IPS-15b (cell line): ENCODE measurements around the gene PCDHGA12.
"Not testable (repeated sequence)": the region's sequence is repeated elsewhere in the genome, so short reads cannot be mapped to it uniquely, and the experiment has no call there.

Experiments used
- H3K27me3 ChIP-seq: one replicate; pipeline ENCODE4 v1.6.1; 2013; ENCODE audit warnings: low read length; ENCODE audit not compliant: control insufficient read depth, insufficient read depth
- H3K36me3 ChIP-seq: one replicate; pipeline ENCODE4 v1.6.1; 2013; ENCODE audit warnings: low read length; ENCODE audit not compliant: control insufficient read depth, insufficient read depth
- H3K4me1 ChIP-seq: one replicate; pipeline ENCODE4 v1.6.1; 2013; ENCODE audit warnings: mild to moderate bottlenecking, low read length; ENCODE audit not compliant: control insufficient read depth, insufficient read depth
- H3K4me3 ChIP-seq: one replicate; pipeline ENCODE4 v1.5.1; 2013; ENCODE audit warnings: low read depth, low read length
- H3K9ac ChIP-seq: one replicate; pipeline ENCODE4 v1.6.1; 2013; ENCODE audit warnings: low read depth, mild to moderate bottlenecking, low read length
- H3K9me3 ChIP-seq: one replicate; pipeline ENCODE4 v1.6.1; 2013; ENCODE audit warnings: mild to moderate bottlenecking, low read length; ENCODE audit not compliant: control insufficient read depth, insufficient read depth

PCDHGA12 gene

GRCh38 chr5:141430332-141431113, at the start of gene PCDHGA12:
PCDHGA12 (plus strand) TSS chr5:141430507; CDS start chr5:141430760, 253 bp downstream.
- Histone ChIP-seq H3K4me3 (no peak within 1 kb of the TSS), H3K4me1 (no peaks in the 10 kb centered on the region), H3K27me3 (no peaks in the 10 kb centered on the region), H3K9ac (no peak within 1 kb of the TSS), H3K36me3 (peaks cover 6% of the 10 kb centered on the region), H3K9me3 (peaks cover 21% of the 10 kb centered on the region)

- peaks cover 7% of the 10 kb centered on the region for H3K27me3 ChIP-seq
- H3K36me3 ChIP-seq, result peaks cover 2% of the 10 kb centered on the region
- H3K9me3 ChIP-seq, result no peaks in the 10 kb centered on the region
- H3K4me3 ChIP-seq, result peak within 1 kb of the TSS; percentile 75
- H3K4me1 ChIP-seq, result no peaks in the 10 kb centered on the region
- H3K9ac ChIP-seq, result peak within 1 kb of the TSS; percentile 65
Observed at GRCh38 chr5:141382469-141383294, 47.6 kb upstream of the PCDHGA12 start, which contains the start of gene PCDHGA7. PCDHGA7 (plus strand) TSS chr5:141382742; CDS start chr5:141382900, 158 bp downstream.

- Histone ChIP-seq H3K9ac (no peak overlapping the region), H3K4me3 (peak overlapping the region; percentile 75), H3K27me3 (peaks cover 10% of the 10 kb centered on the region), H3K9me3 (peaks cover under 1% of the 10 kb centered on the region), H3K4me1 (no peaks in the 10 kb centered on the region), H3K36me3 (peaks cover 2% of the 10 kb centered on the region)
Observed at GRCh38 chr5:141383345-141383744, 47.0 kb upstream of the PCDHGA12 start.

- Histone ChIP-seq H3K9ac (no peak overlapping the region), H3K36me3 (peaks cover 2% of the 10 kb centered on the region), H3K27me3 (peaks cover 16% of the 10 kb centered on the region), H3K4me3 (no peak overlapping the region), H3K9me3 (peaks cover 10% of the 10 kb centered on the region), H3K4me1 (no peaks in the 10 kb centered on the region)
Observed at GRCh38 chr5:141384471-141385267, 45.6 kb upstream of the PCDHGA12 start.

GRCh38 chr5:141387557-141388311, 42.6 kb upstream of the PCDHGA12 start, which contains the start of gene PCDHGB4:
PCDHGB4 (plus strand) TSS chr5:141387698; CDS start chr5:141387885, 187 bp downstream.
- H3K27me3 ChIP-seq, result peaks cover 16% of the 10 kb centered on the region
- peak within 1 kb of the TSS; percentile 65 for H3K4me3 ChIP-seq
- not testable (repeated sequence) for H3K9ac ChIP-seq, H3K4me1 ChIP-seq, H3K36me3 ChIP-seq
- H3K9me3 ChIP-seq, result peaks cover 11% of the 10 kb centered on the region

GRCh38 chr5:141388661-141389060, 41.6 kb upstream of the PCDHGA12 start:
- Histone ChIP-seq H3K4me3 (peak overlapping the region; percentile 28), H3K9me3 (peaks cover 11% of the 10 kb centered on the region), H3K4me1 (no peaks in the 10 kb centered on the region), H3K9ac (no peak overlapping the region), H3K36me3 (peaks cover 4% of the 10 kb centered on the region), H3K27me3 (peaks cover 13% of the 10 kb centered on the region)

GRCh38 chr5:141389153-141390042, 40.9 kb upstream of the PCDHGA12 start:
- no peak overlapping the region for H3K9ac ChIP-seq
- peaks cover 9% of the 10 kb centered on the region for H3K27me3 ChIP-seq
- peaks cover 4% of the 10 kb centered on the region for H3K36me3 ChIP-seq
- H3K9me3 ChIP-seq, result peaks cover 11% of the 10 kb centered on the region
- H3K4me3 ChIP-seq, result no peak overlapping the region
- H3K4me1 ChIP-seq, result no peaks in the 10 kb centered on the region

GRCh38 chr5:141392429-141393198, 37.7 kb upstream of the PCDHGA12 start, which contains the start of gene PCDHGA8:
PCDHGA8 (plus strand) TSS chr5:141392633; CDS start chr5:141392814, 181 bp downstream.
- H3K4me3 ChIP-seq, result no peak within 1 kb of the TSS
- H3K9ac ChIP-seq, result no peak within 1 kb of the TSS
- peaks cover 11% of the 10 kb centered on the region for H3K9me3 ChIP-seq
- peaks cover 9% of the 10 kb centered on the region for H3K27me3 ChIP-seq
- peaks cover 4% of the 10 kb centered on the region for H3K36me3 ChIP-seq
- no peaks in the 10 kb centered on the region for H3K4me1 ChIP-seq

GRCh38 chr5:141393267-141393666, 37.0 kb upstream of the PCDHGA12 start:
- H3K4me3 ChIP-seq, result no peak overlapping the region
- H3K4me1 ChIP-seq, result no peaks in the 10 kb centered on the region
- H3K9me3 ChIP-seq, result peaks cover 11% of the 10 kb centered on the region

More at GRCh38 chr5:141393267-141393666, 37.0 kb upstream of the PCDHGA12 start:
- peaks cover 7% of the 10 kb centered on the region for H3K27me3 ChIP-seq
- H3K36me3 ChIP-seq, result peaks cover 4% of the 10 kb centered on the region
- H3K9ac ChIP-seq, result no peak overlapping the region
